Gastroesophageal sphincter (tissue), 4 donors: ENCODE data around the gene CACNB4. TPM values are rescaled to one million over a fixed set of nuclear protein-coding genes. Genes with fewer than 3 reads are reported as not detected.
A peak's percentile ranks its signal among the peaks of the same experiment; 100 is the strongest.

Experiments used
- ATAC-seq: fragments of 150-250 bp; one replicate; pipeline ENCODE4 v1.9.1; 2016; ENCODE audit warnings: mild to moderate bottlenecking, moderate library complexity
- H3K27ac ChIP-seq, 4 donors: fragments of 200-600 bp; sonication (generic) in 3 of 4; 1 replicate in 3 of 4; 2 replicates in 1 of 4; pipeline ENCODE4 v1.5.1; 2016 to 2019
- H3K27me3 ChIP-seq: fragments of 200-600 bp; sonication (generic); one replicate; pipeline ENCODE4 v1.5.1; 2019
- H3K36me3 ChIP-seq, 2 donors: fragments of 200-600 bp; sonication (generic); one replicate each; pipeline ENCODE4 v1.5.1; 2019; ENCODE audit warnings: control low read depth in 1 of 2
- H3K4me1 ChIP-seq, 3 donors: fragments of 200-600 bp; sonication (generic); 1 replicate in 2 of 3; 2 replicates in 1 of 3; pipeline ENCODE4 v1.5.1; 2016 to 2019; ENCODE audit warnings: control low read depth in 2 of 3
- H3K4me3 ChIP-seq, 2 donors: fragments of 200-600 bp; sonication (generic); one replicate each; pipeline ENCODE4 v1.5.1; 2019; ENCODE audit warnings: mild to moderate bottlenecking in 1 of 2, moderate library complexity in 1 of 2
- H3K9me3 ChIP-seq, 3 donors: fragments of 200-600 bp; sonication (generic); one replicate each; pipeline ENCODE4 v1.5.1; 2017 to 2019; ENCODE audit warnings: control low read depth in 2 of 3
- CTCF ChIP-seq, 4 experiments: fragments of 200-600 bp in 2 of 4; fragments of 450-650 bp in 2 of 4; sonication (generic) in 1 of 4; IDR thresholded peaks; one replicate each; pipeline ENCODE4 v1.5.1; 2017 to 2019; ENCODE audit warnings: antibody characterized with exemption in 4 of 4, mild to moderate bottlenecking in 2 of 4, moderate library complexity in 2 of 4
- EP300 ChIP-seq: sonication (generic); formaldehyde crosslinking; IDR thresholded peaks from one replicate; pipeline ENCODE4 v1.6.1; 2017; ENCODE audit warnings: antibody characterized with exemption, mild to moderate bottlenecking
- POLR2A ChIP-seq, 2 donors: fragments of 450-650 bp; IDR thresholded peaks; one replicate each; pipeline ENCODE4 v1.6.1; 2017; ENCODE audit warnings: antibody characterized with exemption in 2 of 2, mild to moderate bottlenecking in 2 of 2, moderate library complexity in 1 of 2
- POLR2AphosphoS5 ChIP-seq: sonication (generic); formaldehyde crosslinking; IDR thresholded peaks from one replicate; pipeline ENCODE4 v1.6.1; 2017; ENCODE audit warnings: antibody characterized with exemption
- WGBS, 2 donors: methylation state at CpG; one replicate each; pipeline ENCODE4 v1.1.5; 2018; ENCODE audit warnings: low coverage in 1 of 2; 5-methylcytosine and 5-hydroxymethylcytosine counted together
- total RNA-seq, 4 donors: library from RNA; depleted of rRNA; stranded (reverse); fragments of >200 nt; gene quantifications; one replicate each; pipeline ENCODE4 v1.1.0, GENCODE V29; 2016

Gene CACNB4
- 1 to 10 TPM; 1.4 to 5.4 (median 1.9) TPM for total RNA-seq

DNA sequence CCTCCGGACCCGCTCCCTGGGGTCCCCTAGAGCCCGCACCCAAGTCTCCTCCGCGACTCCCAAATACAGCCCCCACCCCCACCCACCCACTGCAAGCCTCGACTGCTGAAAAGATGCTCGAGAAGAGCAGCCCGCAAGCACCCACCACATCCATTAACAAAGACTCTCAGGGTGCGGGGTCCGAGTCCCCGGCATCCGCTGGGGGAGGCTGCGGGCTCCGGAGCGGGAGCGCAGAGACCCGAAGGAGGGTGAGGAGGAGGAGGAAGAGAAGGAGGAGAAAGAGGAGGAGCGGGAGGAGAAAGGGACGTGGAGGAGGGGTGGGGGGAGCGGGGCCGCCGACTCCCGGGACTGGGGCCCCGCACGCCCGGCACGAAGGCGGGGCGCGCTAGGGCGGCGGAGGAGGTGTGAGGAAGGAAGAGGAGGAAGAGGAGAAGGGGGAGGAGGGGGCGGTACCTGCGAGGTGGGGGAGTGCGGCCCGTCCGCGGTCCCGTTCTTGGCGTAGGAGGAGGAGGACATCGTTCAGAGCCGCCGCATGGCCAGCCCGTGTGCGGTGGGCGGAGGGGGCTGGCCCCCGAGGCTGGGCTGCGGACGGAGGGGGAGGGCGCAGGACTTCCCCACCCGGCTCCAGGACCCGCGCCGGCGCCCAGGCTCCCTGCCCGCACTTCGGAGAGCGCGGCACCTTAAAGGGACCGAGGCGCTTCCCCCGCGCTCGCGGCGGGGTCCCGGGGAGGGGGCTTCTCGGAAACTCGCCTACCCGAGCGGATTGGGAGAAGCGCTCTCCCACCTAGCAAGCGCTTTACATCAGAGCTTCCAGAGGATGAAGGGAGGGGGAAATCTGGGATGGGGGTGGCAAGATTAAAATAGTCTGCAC is at the start of gene CACNB4:
Gene CACNB4 (minus strand): TSS at position 549 of the 871 bp plus-strand sequence.
- no peaks in the 10 kb centered on the region for H3K9me3 ChIP-seq
- H3K4me3 ChIP-seq, result peak within 1 kb of the TSS; percentile 61 to 70
- H3K36me3 ChIP-seq, result no peaks in the 10 kb centered on the region
- ATAC-seq, result peak; percentile 34
- H3K4me1 ChIP-seq, result peaks cover 0 to 27% (median 5%) of the 10 kb centered on the region in 3 donors
- peak within 1 kb of the TSS in 3 of 4 donors; percentile 40 to 75 (median 65) for H3K27ac ChIP-seq
- peaks cover 44% of the 10 kb centered on the region for H3K27me3 ChIP-seq
- TF ChIP-seq POLR2A (IDR thresholded peaks at IDR 0.05), result no peak
- no peak for TF ChIP-seq CTCF (IDR thresholded peaks at IDR 0.05)
- WGBS, 2 donors, result 0 to 1% methylated on average over 2 to 25 of the region's 73 CpGs

GRCh38 chr2:152134488-152135280 is 35.8 kb upstream of the CACNB4 start:
- no peak overlapping the region for H3K27ac ChIP-seq
- 58 to 93% methylated on average over 5 of the region's 5 CpGs for WGBS, 2 donors
- TF ChIP-seq CTCF (IDR thresholded peaks at IDR 0.05) (no peak), POLR2A (IDR thresholded peaks at IDR 0.05) (no peak)
- ATAC-seq, result no peak
- peaks cover 0 to 19% (median 0%) of the 10 kb centered on the region in 3 donors for H3K4me1 ChIP-seq
- peaks cover 0 to 26% of the 10 kb centered on the region in 2 donors for H3K36me3 ChIP-seq
- H3K9me3 ChIP-seq, result no peaks in the 10 kb centered on the region
- H3K27me3 ChIP-seq, result no peaks in the 10 kb centered on the region
- H3K4me3 ChIP-seq, result no peak overlapping the region

DNA sequence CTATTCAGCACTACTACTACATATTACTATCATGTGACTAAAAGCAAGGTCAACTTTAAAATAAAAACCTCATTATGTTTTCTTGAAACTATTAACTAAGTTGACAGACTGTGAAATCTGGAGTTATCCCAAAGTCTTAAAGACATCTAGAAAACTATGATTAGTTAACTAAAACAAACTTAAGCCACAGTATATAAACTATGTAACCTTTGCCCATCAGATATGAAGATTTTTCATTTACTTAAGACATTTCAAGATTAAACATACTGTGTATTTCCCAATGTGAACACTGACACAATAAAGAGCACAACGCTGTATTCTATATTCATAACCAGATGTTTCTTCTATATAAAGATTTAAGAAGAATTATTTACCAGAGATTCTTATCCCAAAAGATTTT is 33.5 kb upstream of the CACNB4 start:
- peaks cover 0 to 19% (median 0%) of the 10 kb centered on the region in 3 donors for H3K4me1 ChIP-seq
- 25 to 34% methylated on average over 1 of the region's 1 CpG for WGBS, 2 donors
- no peaks in the 10 kb centered on the region for H3K9me3 ChIP-seq
- H3K4me3 ChIP-seq, result no peak overlapping the region
- H3K36me3 ChIP-seq, result peaks cover 0 to 39% of the 10 kb centered on the region in 2 donors
- TF ChIP-seq EP300 (no peak), POLR2AphosphoS5 (no peak), POLR2A (IDR thresholded peaks at IDR 0.05) (no peak), CTCF (IDR thresholded peaks at IDR 0.05) (no peak)
- no peaks in the 10 kb centered on the region for H3K27me3 ChIP-seq
- no peak for ATAC-seq
- no peak overlapping the region for H3K27ac ChIP-seq

DNA sequence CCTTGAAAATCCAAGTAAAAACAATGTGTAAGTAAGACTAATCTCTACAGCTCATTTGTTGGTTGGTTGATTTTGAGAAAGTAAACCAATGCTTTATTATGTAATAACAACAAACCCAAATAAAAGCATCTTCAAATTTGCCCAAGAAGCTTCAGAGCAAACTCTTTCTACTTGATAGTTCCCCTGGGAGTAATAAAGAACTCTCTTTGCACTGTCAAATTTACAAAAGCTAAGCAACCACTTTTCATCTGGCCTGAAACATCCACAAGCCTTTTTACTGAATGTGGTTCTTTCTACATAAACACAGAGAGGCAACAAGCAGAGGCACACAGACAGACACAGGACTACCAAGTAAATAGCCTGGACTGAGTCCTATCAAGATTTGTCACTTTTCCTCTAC is 28.8 kb upstream of the CACNB4 start:
- TF ChIP-seq POLR2A (IDR thresholded peaks at IDR 0.05) (no peak), POLR2AphosphoS5 (no peak), EP300 (no peak), CTCF (IDR thresholded peaks at IDR 0.05) (no peak)
- Histone ChIP-seq H3K9me3 (no peaks in the 10 kb centered on the region), H3K36me3 (peaks cover 0 to 68% of the 10 kb centered on the region in 2 donors), H3K27me3 (no peaks in the 10 kb centered on the region), H3K27ac (no peak overlapping the region), H3K4me1 (peaks cover 0 to 2% (median 0%) of the 10 kb centered on the region in 3 donors), H3K4me3 (no peak overlapping the region)
- ATAC-seq, result no peak
